Measurements from ENCODE around the gene SLC9A9. TPM values are rescaled to one million over a fixed set of nuclear protein-coding genes. Genes with fewer than 3 reads are reported as not detected.
A peak's percentile ranks its signal among the peaks of the same experiment; 100 is the strongest.

The SLC9A9 gene
- total RNA-seq, 6 experiments from 2014 or later: 1.3 to 6.3 (median 3.0) TPM

DNA sequence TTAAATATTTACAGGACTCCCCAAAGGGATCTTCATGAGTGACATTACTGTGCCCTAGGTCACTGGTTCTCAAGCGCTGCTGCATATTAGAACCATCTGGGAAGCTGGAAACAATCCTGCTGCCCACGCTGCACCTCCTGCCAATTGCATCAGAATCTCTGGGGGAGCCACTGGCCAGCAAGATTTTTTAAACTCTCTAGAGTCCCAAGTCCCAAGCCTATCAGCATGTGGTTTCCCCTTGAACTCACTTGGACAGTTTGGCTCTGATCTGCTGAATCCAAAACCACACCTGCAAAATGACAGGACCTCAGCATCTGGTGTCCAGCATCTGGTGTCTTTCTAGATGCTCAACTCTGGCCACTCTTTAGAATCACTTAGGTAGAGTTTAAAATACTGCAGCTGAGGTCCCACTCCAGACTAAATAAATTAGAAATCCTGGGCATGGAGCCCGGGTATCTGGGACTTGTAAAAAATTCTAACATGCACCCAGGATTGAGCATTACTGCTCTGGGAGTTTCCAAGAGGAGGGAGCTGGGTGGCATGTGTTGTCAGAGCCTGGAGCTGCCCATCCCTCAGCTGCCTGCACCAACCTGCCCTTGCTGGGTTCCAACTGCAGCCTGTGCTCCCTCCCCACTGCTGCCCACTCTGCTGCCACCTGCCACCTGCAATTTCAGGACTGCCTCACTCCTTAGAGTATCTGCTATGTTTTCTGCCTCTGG is 311.3 kb downstream of the SLC9A9 start:
- H3K27ac ChIP-seq: no peak overlapping the region
- no peak overlapping the region for H3K4me3 ChIP-seq
- TF ChIP-seq, protein P1, sequence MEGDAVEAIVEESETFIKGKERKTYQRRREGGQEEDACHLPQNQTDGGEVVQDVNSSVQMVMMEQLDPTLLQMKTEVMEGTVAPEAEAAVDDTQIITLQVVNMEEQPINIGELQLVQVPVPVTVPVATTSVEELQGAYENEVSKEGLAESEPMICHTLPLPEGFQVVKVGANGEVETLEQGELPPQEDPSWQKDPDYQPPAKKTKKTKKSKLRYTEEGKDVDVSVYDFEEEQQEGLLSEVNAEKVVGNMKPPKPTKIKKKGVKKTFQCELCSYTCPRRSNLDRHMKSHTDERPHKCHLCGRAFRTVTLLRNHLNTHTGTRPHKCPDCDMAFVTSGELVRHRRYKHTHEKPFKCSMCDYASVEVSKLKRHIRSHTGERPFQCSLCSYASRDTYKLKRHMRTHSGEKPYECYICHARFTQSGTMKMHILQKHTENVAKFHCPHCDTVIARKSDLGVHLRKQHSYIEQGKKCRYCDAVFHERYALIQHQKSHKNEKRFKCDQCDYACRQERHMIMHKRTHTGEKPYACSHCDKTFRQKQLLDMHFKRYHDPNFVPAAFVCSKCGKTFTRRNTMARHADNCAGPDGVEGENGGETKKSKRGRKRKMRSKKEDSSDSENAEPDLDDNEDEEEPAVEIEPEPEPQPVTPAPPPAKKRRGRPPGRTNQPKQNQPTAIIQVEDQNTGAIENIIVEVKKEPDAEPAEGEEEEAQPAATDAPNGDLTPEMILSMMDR (IDR thresholded peaks at IDR 0.05): no peak
- no peak for TF ChIP-seq POLR2A (IDR thresholded peaks at IDR 0.05)
- no peak for DNase-seq
- peak in 1 of 4 donors; percentile 13 for ATAC-seq
- no peaks in the 10 kb centered on the region for H3K27me3 ChIP-seq
- no peaks in the 10 kb centered on the region for H3K36me3 ChIP-seq
- 13% methylated on average over 1 of the region's 3 CpGs for WGBS (ENCODE audit: insufficient coverage, low coverage, low lambda C conversion rate, missing lambda C conversion rate)
- no peaks in the 10 kb centered on the region for H3K9me3 ChIP-seq
- intact Hi-C loops (cut with DNase I): no loop called here
- no peaks in the 10 kb centered on the region for H3K4me1 ChIP-seq

- H3K4me3 ChIP-seq: no peak overlapping the region
- intact Hi-C loops (cut with DNase I): no loop called here
- H3K4me1 ChIP-seq: no peaks in the 10 kb centered on the region
- no peaks in the 10 kb centered on the region for H3K9me3 ChIP-seq
- no peaks in the 10 kb centered on the region for H3K36me3 ChIP-seq
- no peaks in the 10 kb centered on the region for H3K27me3 ChIP-seq
- DNase-seq (no peak), ATAC-seq (no peak)
- 87% methylated on average over 3 of the region's 3 CpGs for WGBS (ENCODE audit: insufficient coverage, low coverage, low lambda C conversion rate, missing lambda C conversion rate)
- H3K27ac ChIP-seq: no peak overlapping the region
- TF ChIP-seq POLR2A (IDR thresholded peaks at IDR 0.05): no peak
- TF ChIP-seq, protein P1 (IDR thresholded peaks at IDR 0.05): no peak
Observed at GRCh38 chr3:143535994-143536784, 312.1 kb downstream of the SLC9A9 start.

- H3K4me3 ChIP-seq: no peak overlapping the region
- H3K27me3 ChIP-seq: no peaks in the 10 kb centered on the region
- H3K27ac ChIP-seq: no peak overlapping the region
- TF ChIP-seq POLR2A (IDR thresholded peaks at IDR 0.05): no peak
- TF ChIP-seq, protein P1 (IDR thresholded peaks at IDR 0.05): no peak
- no peaks in the 10 kb centered on the region for H3K4me1 ChIP-seq
- no peak for ATAC-seq
- intact Hi-C loops (cut with DNase I): no loop called here
- DNase-seq: no peak
- no peaks in the 10 kb centered on the region for H3K9me3 ChIP-seq
- H3K36me3 ChIP-seq: no peaks in the 10 kb centered on the region
Observed at GRCh38 chr3:143533391-143533790, 314.9 kb downstream of the SLC9A9 start.

GRCh38 chr3:143532091-143532490 is 316.2 kb downstream of the SLC9A9 start:
- H3K36me3 ChIP-seq: no peaks in the 10 kb centered on the region
- no peaks in the 10 kb centered on the region for H3K9me3 ChIP-seq
- ATAC-seq (no peak), DNase-seq (no peak)
- TF ChIP-seq POLR2A (IDR thresholded peaks at IDR 0.05): no peak
- TF ChIP-seq, protein P1 (IDR thresholded peaks at IDR 0.05): no peak
- H3K4me1 ChIP-seq: no peaks in the 10 kb centered on the region
- intact Hi-C loops (cut with DNase I): no loop called here
- whole genome bisulfite sequencing (ENCODE audit: insufficient coverage, low coverage, low lambda C conversion rate, missing lambda C conversion rate): 33% methylated on average over 1 of the region's 1 CpG
- H3K4me3 ChIP-seq: no peak overlapping the region
- no peak overlapping the region for H3K27ac ChIP-seq
- no peaks in the 10 kb centered on the region for H3K27me3 ChIP-seq

All from right lobe of liver (tissue), 6 donors.